HG02885 (cell line): ENCODE results near the gene LEMD2.

Experiments
- ATAC-seq: cut with Tn5 transposase; IDR thresholded peaks from one replicate; pipeline ENCODE4 v1.9.1; 2021; ENCODE audit warnings: mild to moderate bottlenecking; ENCODE audit not compliant: unreplicated experiment, poor library complexity

The LEMD2 gene

DNA sequence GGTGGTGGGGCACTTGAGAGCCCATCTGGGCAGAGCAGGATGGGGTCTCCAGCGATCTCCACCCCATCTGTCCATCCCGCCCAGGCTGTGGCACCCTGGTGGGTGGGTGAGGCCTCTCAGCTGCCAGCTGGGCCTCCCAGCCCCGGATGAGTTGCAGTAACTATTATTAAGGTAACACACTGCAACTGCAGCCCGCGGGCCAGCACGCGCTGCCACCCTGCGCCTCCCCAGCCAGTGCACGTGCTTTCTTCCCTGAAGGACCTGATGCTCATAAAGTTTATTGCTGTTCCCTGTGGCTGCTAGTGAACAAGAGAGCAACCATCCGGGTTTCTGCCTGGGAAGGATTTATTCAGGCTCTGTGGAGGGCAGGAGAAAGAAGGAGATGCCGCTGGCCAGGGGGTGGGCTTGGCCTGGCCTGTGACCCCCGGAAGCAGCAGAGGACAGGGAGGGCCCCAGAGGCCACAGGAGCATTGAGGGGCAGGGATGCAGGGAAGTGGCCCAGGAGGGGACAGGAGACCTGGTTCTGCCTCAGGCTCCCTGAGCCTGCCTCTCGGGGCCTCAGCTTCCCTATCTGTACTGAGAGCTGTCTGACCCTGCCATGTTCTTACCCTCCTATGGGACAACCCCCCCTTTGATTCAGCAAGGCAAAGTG, 43.9 kb downstream of the LEMD2 start:
- no peak for ATAC-seq

- no peak for ATAC-seq
These were observed 44.7 kb downstream of the LEMD2 start for GRCh38 chr6:33744001-33744848.

- no peak for ATAC-seq
These were observed 46.1 kb downstream of the LEMD2 start for GRCh38 chr6:33742837-33743236.

DNA sequence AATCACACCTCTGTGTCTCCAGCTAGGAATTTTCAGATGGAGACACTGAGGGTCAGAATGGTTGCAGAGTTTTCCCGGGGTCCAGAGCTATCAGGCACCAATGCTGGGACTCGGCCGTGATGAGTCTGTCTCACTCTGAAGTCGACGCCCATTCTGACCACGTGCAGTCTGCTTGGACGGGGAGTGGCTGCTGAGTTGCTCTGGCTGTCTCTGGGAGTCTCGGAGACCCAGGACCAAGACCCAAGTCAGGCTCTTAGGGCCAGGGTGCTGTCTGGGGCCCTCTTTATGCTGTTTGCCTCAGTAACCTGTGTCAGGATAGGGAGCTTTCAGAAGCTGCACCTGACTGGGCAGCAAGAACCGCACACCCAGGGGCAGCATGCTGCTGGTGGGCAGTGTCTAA, 46.8 kb downstream of the LEMD2 start:
- ATAC-seq = no peak

DNA sequence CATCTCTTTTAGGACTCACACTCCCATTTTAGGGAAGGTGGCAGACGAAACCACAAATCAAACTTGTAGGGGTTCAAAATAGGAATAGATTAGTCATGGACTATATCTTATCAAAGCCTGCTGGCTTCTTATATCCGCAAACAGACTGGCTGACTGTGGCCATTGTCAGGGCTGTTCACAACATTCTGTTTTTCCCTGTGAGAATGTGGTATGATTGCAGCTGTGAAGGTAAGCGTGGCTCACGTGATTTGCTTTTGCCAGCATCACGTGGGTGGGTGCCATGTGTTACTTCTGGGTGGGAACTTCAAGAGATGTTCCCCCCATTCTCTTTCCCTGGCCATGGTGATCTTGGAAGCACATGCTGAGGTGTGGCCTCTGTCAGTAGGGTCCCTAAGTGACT, 48.1 kb downstream of the LEMD2 start:
- no peak for ATAC-seq

DNA sequence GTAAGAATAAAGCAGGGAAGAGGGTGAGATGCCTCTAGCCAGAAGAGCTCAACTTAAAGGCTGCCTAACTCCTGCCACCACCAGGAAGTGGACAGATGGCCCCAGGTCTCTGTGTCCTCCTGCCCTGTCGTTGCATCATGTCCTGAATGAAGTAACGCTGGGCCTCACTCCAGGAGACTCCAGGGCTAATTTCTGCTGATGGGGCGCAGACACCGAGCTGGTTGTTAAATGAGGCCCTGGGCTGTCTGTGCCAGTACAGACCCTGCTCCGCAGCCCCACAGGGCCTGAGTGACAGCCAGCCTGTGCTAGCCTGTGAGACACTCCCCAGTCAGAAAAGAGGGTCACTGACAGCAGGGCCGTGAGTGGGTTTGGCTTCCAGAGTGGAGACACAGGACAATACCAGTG, 48.7 kb downstream of the LEMD2 start:
- no peak for ATAC-seq

DNA sequence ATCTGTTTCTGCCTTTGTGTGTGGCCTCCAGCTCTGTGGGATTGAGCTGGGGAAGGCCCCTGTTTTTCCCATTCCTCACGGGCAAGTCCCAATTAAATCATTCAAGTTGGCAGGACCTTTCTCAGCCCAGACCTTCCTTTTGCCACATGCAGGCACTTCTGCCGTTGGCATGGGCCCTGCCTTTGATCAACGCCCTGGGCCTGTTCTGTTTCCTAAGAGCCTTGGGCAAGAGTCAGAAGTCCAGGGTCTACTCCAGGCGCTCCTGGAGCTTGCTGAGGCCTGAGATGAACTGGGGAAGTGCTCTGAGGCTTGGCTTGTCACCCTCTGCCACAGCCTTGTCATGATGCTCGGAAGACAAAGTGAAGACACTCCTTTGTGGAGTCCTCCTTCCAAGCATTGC, 49.4 kb downstream of the LEMD2 start:
- ATAC-seq = no peak

DNA sequence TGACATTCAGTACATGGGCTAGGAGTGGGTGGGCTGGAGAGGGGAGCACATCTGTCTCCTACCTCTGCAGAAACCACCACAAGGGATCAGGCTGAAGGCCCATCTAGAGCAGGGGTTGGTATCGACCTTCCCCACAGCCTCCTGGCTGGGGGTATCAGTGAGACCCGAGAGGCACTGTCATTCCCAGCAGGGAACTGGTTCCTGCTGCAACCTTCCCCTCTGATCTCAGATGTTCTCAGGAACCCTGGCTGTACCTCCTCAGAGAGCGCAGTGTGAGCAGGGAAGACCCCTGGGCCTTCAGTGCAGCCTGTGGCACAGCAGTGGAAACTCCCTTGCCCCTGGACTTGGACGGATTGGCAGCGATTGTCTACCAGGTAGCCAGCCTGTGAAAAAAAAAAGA, 50.1 kb downstream of the LEMD2 start:
- ATAC-seq = no peak

DNA sequence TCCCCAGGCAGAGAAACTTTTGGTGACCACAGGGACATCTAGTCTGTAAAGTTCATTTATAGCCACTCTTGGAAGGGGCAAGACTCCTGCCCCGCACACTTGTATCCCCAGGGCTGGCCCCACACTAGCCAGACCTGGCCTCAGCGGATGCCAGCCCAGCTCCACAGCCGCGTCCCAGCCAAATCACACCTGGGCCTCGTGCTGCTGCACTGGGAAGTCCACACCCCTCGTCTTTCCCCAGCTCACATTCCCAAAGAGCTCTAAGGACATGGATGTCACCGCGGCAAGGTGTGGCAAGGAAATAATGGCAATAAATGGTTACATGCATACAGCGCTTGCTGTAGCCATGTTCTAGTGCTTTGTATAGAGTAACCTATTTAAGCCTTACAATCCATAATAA, 50.8 kb downstream of the LEMD2 start:
- no peak for ATAC-seq

DNA sequence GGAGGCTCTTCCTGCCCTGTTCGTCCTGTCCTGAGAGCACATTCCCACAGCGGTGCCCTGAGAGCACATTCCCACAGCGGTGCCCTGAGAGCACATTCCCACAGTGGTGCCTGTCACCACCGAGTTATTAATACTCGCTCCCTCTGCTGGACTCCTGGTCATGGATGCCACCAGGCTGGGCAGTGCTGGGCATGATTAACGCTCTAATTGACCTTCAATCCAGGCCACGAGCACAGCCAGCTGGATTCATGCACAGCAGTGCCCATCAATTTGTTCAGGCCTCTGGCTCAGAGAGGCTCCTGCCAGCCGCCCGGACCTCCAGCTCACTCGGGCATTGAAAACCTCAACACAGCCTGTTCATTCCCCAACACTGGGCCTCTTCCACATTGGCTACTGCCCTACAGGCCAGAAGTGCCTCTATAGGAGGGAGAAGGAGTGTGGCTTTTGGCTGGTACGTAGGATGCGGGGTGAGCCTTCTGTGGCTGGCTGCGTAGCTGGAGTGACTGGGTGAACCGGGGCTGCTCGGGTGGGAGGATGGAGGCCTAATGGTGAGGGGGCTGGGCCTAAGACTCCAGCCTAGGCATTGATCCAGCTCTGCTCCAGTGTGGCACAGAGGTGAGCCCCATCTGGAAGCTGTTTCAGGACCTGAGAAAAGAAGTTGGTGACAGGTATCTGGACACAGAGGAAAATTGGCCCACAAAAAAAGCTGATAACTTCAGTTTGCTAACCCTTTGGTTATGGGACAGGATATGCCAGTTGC, 51.5 kb downstream of the LEMD2 start:
- no peak for ATAC-seq

DNA sequence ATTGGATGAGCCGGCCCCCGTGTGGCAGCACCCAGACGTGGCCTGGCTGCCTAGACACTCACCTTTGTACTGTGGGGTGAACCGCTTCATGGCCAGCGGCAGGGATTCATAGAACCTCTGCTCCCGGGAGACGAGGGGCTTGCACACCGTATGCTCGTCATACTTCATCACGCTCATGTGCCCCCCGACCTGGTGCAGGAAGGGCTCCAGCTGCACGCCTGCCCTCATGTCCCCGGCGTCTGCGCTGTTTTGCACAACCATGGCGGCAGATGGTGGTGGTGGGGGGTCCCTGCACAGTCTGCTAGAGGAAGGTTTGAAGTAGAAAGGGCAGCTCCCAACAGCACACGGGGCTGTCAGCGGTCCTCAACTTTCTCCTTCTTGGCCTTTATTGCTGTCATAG, 53.7 kb downstream of the LEMD2 start:
- no peak for ATAC-seq

GRCh38 chr6:33733709-33734007, 55.3 kb downstream of the LEMD2 start:
- ATAC-seq = no peak

DNA sequence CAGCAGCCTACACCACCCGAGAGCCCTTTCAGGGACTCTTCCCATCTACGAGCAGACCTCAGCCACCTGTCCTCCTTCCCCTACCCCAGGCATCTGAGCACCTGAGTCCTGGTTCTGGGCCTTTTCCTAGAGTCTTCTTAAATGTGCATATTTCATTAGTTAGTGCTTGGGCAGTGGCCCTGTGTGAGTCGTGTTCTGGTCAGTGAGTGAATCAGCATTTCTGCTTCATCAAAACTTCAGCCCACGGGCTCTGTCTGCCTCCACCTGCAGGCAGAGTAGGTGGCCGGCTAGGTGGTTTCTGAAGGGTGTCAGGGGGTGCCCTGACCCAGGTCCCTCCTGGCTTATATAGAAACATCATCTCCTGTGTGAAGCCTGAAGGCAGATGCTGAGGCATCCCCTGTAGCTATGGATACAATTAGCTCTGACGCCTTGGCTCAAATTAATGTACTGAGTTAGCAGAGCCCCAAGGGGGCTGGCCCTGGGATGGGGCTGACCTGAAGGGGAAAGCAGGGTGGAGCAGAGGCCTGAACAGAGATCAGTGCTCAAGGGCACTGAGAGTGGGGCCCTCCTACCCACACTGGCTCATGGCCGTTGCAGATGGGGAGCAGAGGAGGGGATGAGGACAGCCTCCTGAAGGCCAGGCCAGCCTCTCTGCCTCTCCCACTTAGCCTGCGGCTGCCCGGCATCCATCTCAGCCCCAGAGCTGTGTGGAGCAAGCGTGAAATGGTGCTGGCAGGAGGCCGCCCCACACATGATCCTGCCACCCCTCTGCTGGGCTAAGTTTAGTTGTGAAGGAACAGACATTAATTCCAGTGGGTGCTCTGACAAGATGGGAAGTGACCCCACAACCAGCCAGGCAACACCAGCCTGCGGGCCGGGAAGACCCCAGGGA, 55.9 kb downstream of the LEMD2 start:
- no peak for ATAC-seq

GRCh38 chr6:33732385-33732784, 56.5 kb downstream of the LEMD2 start:
- no peak for ATAC-seq

DNA sequence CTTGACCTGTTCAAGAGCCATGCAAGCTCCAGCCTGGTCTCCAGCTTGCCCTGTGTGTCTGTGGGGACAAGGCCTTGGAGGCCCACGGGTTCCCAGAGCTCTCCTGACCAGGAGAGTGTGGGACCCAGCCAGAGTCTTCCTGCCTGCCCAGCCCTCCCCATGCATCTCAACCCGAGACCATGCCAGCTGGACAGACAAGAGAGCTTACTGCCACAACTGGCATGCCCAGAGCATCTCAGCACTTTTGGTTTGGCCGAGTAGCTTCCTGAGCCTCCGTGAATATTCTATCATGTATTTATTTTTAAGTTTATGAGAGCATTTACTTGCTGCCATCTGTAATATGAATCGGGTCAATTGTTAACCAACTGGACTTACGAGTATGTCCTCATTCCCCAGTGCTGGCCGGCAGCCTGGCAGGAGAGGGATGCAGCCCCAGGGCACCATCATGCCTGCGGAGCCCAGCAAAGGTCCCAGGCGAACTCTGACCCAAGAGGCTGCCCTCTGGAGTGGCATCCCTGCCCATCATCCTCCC, 57.1 kb downstream of the LEMD2 start:
- no peak for ATAC-seq

- no peak for ATAC-seq
These were observed 57.9 kb downstream of the LEMD2 start for GRCh38 chr6:33731035-33731434.

DNA sequence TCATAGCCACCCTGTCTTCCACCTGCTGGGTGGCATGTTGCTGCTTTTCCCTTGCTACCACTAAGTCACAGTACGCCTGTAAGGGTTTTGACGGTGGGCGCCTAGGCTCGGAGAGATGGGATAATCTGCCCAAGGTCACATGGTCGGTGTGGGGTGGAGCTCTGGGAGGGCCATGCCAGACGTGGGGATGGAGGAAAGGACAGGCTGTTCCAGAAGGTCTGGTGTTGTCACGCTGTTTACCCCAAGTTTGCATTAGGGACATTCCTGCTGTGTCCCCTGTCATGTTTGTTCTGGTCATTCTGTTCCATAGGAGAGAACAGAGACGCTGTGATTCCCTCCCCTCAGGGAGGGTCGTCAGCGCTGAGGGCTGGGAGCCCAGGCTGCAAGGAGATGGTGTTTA, 58.3 kb downstream of the LEMD2 start:
- no peak for ATAC-seq

DNA sequence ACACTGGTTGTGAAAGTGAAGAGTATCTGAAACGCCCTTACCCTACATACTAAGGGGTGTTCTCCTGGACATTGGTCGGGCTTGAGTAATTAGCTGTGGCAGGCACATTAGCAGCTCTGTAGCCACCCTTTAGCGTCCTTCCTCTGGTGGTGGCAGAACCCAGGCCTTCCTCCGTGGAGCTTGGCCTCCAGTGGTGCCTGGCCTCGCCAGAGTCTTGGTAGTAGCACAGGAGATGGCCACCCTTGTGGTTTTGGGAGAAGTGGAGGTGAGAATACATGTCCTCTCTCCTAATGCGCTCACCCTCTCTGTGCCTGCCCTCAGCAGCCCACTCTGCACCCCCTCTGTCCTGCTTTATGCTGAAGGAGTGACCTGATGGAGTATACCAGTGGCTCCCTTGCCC, 59.9 kb downstream of the LEMD2 start:
- ATAC-seq = no peak

DNA sequence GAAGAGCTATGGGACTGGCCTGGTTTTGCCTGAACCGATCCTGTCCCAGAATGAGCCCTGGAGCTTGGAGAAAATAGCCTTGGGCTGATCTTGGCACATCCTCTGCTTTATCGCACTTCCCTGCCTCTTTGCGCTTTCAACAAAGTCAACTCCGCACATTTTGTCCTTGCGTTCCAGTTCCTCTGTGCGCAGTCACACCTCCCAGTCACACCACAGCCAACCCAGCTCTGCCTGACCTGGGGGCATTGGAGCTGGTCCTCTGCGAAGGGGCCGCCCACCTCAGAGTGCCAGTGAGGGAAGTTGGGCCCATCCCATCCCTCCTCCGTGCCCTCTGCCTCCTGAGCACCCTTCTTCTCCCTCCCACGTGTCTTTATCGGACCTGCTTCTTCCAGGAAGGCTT, 60.5 kb downstream of the LEMD2 start:
- ATAC-seq = no peak

DNA sequence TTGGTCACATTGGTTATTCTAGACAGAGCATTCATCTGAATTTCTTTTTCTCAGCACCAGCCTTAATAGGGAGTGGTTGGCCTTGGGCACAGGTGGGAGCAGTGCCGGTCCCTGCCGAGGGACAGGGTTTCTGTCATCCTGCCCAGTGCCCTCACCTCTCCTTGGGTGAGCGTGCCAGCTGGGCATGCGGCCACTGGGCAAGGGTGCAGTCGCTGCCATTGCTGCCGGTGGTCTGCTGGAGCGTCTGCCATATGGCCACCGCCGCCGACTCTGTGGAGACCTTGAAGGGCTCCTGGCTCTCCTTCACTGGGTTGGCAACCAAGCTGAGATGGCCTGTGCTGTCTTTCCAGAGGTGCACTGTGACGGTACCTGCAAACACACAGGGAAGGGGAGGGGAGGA, 61.0 kb downstream of the LEMD2 start:
- ATAC-seq = no peak
